Osteocyte (in vitro differentiated cells): ENCODE results near the gene CRIM1. TPM values are rescaled to one million over a fixed set of nuclear protein-coding genes. Genes with fewer than 3 reads are reported as not detected.

Source experiments
- DNase-seq: peaks from one replicate; pipeline ENCODE4 v3.0.0; 2021; ENCODE audit warnings: mixed read lengths; ENCODE audit not compliant: unreplicated experiment; ENCODE audit errors: extremely low spot score
- H3K27ac Mint-ChIP-seq: one replicate; pipeline ENCODE4 v1.8.0; 2021; ENCODE audit warnings: mild to moderate bottlenecking, mixed read lengths; ENCODE audit not compliant: unreplicated experiment
- H3K27me3 Mint-ChIP-seq: one replicate; pipeline ENCODE4 v1.8.0; 2021; ENCODE audit warnings: mixed read lengths; ENCODE audit not compliant: unreplicated experiment
- H3K36me3 Mint-ChIP-seq: one replicate; pipeline ENCODE4 v1.8.0; 2021; ENCODE audit warnings: mixed read lengths; ENCODE audit not compliant: unreplicated experiment
- H3K4me1 Mint-ChIP-seq: one replicate; pipeline ENCODE4 v1.8.0; 2021; ENCODE audit warnings: mixed read lengths; ENCODE audit not compliant: unreplicated experiment
- H3K4me3 Mint-ChIP-seq: one replicate; pipeline ENCODE4 v1.8.0; 2021; ENCODE audit warnings: mild to moderate bottlenecking, moderate library complexity, mixed read lengths; ENCODE audit not compliant: unreplicated experiment
- H3K9me3 Mint-ChIP-seq: one replicate; pipeline ENCODE4 v1.8.0; 2021; ENCODE audit warnings: mixed read lengths; ENCODE audit not compliant: unreplicated experiment
- total RNA-seq: library from RNA; stranded (reverse); gene quantifications from 2 replicates; pipeline ENCODE4 v1.2.1, GENCODE V29; 2021
- TF ChIP-seq, protein P1 (sequence below): fragments of 200-600 bp; sonication (generic); IDR thresholded peaks from 2 replicates; pipeline ENCODE4 v1.5.0; 2021; ENCODE audit warnings: antibody characterized with exemption, mild to moderate bottlenecking, moderate library complexity

The CRIM1 gene
- total RNA-seq, 1 donor from 2014 or later: 194 TPM

DNA sequence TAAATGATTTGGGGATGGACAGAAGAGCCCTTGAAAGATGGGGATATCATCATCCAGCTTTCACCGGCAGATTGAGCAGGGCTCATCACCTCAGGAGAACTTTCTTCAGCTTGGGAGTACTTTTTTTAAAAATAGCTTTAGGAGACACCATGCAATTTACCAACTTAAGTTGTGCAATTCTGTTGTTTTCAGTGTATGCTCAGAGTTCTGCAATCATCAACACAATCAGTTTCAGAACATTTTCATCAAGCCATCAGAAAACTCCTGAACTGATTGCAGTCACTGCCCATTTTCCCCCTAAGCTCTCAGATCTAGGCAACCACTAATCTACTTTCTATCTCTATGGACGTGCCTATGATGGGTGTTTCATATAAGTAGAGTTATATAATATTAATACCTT, 117.7 kb downstream of the CRIM1 start:
- TF ChIP-seq, protein P1, sequence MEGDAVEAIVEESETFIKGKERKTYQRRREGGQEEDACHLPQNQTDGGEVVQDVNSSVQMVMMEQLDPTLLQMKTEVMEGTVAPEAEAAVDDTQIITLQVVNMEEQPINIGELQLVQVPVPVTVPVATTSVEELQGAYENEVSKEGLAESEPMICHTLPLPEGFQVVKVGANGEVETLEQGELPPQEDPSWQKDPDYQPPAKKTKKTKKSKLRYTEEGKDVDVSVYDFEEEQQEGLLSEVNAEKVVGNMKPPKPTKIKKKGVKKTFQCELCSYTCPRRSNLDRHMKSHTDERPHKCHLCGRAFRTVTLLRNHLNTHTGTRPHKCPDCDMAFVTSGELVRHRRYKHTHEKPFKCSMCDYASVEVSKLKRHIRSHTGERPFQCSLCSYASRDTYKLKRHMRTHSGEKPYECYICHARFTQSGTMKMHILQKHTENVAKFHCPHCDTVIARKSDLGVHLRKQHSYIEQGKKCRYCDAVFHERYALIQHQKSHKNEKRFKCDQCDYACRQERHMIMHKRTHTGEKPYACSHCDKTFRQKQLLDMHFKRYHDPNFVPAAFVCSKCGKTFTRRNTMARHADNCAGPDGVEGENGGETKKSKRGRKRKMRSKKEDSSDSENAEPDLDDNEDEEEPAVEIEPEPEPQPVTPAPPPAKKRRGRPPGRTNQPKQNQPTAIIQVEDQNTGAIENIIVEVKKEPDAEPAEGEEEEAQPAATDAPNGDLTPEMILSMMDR: no peak
- no peak for DNase-seq
- peaks cover 15% of the 10 kb centered on the region for H3K9me3 Mint-ChIP-seq
- no peaks in the 10 kb centered on the region for H3K27me3 Mint-ChIP-seq
- H3K36me3 Mint-ChIP-seq: peaks cover 59% of the 10 kb centered on the region
- peaks cover 47% of the 10 kb centered on the region for H3K4me1 Mint-ChIP-seq
- H3K27ac Mint-ChIP-seq: no peak overlapping the region
- H3K4me3 Mint-ChIP-seq: no peak overlapping the region

DNA sequence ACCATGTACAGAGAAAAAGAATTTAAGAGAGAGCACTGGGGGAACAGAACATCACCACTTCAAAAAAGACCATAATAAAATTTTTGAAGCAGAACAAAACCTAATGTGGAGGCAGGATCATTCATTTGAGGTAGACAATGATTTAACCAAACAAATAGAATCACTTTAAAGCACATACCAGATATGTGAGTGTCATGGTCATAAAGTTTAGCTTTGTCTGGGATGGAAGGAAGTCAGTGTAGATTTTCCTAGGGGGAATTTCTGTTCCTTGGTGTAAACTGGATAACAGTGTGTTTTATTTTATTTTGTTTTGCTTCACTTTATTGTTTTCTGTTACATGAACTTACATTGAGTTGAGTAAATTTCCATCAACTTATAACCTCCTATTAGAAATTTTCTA, 120.8 kb downstream of the CRIM1 start:
- DNase-seq: no peak
- peaks cover 50% of the 10 kb centered on the region for H3K4me1 Mint-ChIP-seq
- peak overlapping the region; percentile 24 for H3K4me3 Mint-ChIP-seq
- peaks cover 65% of the 10 kb centered on the region for H3K36me3 Mint-ChIP-seq
- H3K27ac Mint-ChIP-seq: peak overlapping the region; percentile 92
- TF ChIP-seq, protein P1: no peak
- no peaks in the 10 kb centered on the region for H3K27me3 Mint-ChIP-seq
- peaks cover 15% of the 10 kb centered on the region for H3K9me3 Mint-ChIP-seq

DNA sequence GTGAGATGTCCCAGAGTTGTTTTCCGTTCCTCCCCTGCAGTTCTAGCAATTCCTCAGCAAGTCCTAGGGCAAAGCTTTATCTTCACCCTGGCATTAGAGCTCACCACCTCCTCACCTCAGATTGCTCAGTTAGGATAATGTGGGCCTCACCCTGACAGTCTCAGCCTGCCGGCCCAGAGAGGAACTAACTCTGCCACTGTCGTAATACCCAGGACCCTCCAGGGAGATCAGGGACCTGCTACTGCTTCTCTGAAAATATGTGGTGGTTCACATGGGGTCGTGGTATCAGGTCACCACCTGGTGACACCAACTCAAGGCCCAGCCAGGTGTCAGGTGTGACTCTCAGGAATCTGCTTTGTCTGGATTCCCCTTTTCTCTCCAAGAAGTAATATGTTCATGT, 121.7 kb downstream of the CRIM1 start:
- H3K36me3 Mint-ChIP-seq: peaks cover 71% of the 10 kb centered on the region
- no peak overlapping the region for H3K4me3 Mint-ChIP-seq
- TF ChIP-seq, protein P1: no peak
- H3K27me3 Mint-ChIP-seq: no peaks in the 10 kb centered on the region
- peak overlapping the region; percentile 92 for H3K27ac Mint-ChIP-seq
- peaks cover 56% of the 10 kb centered on the region for H3K4me1 Mint-ChIP-seq
- DNase-seq: no peak
- peaks cover 15% of the 10 kb centered on the region for H3K9me3 Mint-ChIP-seq

DNA sequence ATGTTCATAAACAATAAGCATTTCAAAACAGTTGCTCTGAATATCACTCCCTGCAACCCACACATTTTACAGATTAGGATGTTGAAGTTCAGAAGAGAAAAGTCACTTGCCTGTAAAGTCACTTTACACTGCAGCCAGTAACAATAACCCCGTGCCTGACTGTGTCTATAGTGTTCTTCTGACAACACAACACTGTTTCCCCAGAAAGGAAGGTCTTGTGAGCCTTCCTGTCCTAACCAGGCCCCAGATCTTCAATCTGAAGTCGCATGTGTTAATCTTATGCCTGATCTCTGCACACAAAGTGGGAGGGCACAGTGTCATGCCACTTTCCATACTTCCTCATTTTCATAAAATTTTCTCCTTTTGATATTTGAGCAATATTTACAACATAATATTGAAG, 122.2 kb downstream of the CRIM1 start:
- Mint-ChIP-seq H3K4me3 (no peak overlapping the region), H3K27ac (peak overlapping the region; percentile 92)

DNA sequence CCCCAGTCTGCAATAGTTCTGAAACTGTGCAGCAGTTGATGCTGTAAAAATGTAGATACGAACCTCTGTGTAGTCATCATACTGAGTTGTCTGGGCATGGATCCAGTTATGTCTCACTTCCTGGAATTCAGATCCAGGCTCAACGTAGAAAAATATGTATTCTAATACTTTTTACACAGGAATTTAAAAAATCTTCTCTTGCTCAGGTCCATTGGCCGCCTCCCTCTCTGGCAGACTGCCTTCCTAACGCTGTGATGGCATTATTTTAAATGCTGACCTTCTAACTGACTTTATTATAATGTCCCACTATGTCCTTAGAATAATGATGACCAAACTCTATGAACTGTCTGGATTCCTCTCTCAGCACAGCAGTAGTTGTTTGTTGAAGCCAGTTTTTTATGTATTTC, 122.8 kb downstream of the CRIM1 start:
- H3K9me3 Mint-ChIP-seq: peaks cover 15% of the 10 kb centered on the region
- TF ChIP-seq, protein P1: no peak
- peak overlapping the region; percentile 92 for H3K27ac Mint-ChIP-seq
- peaks cover 60% of the 10 kb centered on the region for H3K4me1 Mint-ChIP-seq
- H3K27me3 Mint-ChIP-seq: no peaks in the 10 kb centered on the region
- H3K4me3 Mint-ChIP-seq: no peak overlapping the region
- H3K36me3 Mint-ChIP-seq: peaks cover 69% of the 10 kb centered on the region
- DNase-seq: no peak

More for the DNA sequence above, 122.2 kb downstream of the CRIM1 start:
- H3K9me3 Mint-ChIP-seq: peaks cover 15% of the 10 kb centered on the region
- TF ChIP-seq, protein P1: no peak
- peaks cover 56% of the 10 kb centered on the region for H3K4me1 Mint-ChIP-seq
- DNase-seq: no peak
- peaks cover 67% of the 10 kb centered on the region for H3K36me3 Mint-ChIP-seq
- H3K27me3 Mint-ChIP-seq: no peaks in the 10 kb centered on the region
